Inflammatory macrophage treated with lipopolysaccharide for 4 hours (primary cell): ENCODE results near the gene FAM83G.
A peak's percentile ranks its signal among the peaks of the same experiment; 100 is the strongest.
"Not testable (repeated sequence)": the region's sequence is repeated elsewhere in the genome, so short reads cannot be mapped to it uniquely, and the experiment has no call there.

Experiments used
- DNase-seq: peaks from one replicate; pipeline ENCODE4 v3.0.0-alpha.2; 2020

The FAM83G gene

GRCh38 chr17:18950944-18951905, 53.3 kb downstream of the FAM83G start:
- DNase-seq: no peak

- no peak for DNase-seq
These were observed 54.2 kb downstream of the FAM83G start for GRCh38 chr17:18950346-18950745.

- DNase-seq: no peak
These were observed 55.0 kb downstream of the FAM83G start for GRCh38 chr17:18949566-18949965.

- no peak for DNase-seq
These were observed 56.0 kb downstream of the FAM83G start for GRCh38 chr17:18948476-18949006.

GRCh38 chr17:18947866-18948265, 56.7 kb downstream of the FAM83G start:
- no peak for DNase-seq

GRCh38 chr17:18946536-18946935, 58.0 kb downstream of the FAM83G start:
- no peak for DNase-seq

- DNase-seq: no peak
These were observed 59.9 kb downstream of the FAM83G start for GRCh38 chr17:18944646-18945045.

GRCh38 chr17:18938692-18939023, 65.9 kb downstream of the FAM83G start:
- no peak for DNase-seq

GRCh38 chr17:18937981-18938691, 66.4 kb downstream of the FAM83G start:
- no peak for DNase-seq

- DNase-seq: peak; percentile 69
These were observed 71.2 kb downstream of the FAM83G start for GRCh38 chr17:18933102-18934058.

GRCh38 chr17:18932360-18933055, 72.1 kb downstream of the FAM83G start:
- DNase-seq: no peak

GRCh38 chr17:18928628-18929125, 75.9 kb downstream of the FAM83G start:
- DNase-seq: no peak

- DNase-seq: no peak
These were observed 79.4 kb downstream of the FAM83G start for GRCh38 chr17:18925187-18925586.

- not testable (repeated sequence) for DNase-seq
These were observed 82.0 kb downstream of the FAM83G start for GRCh38 chr17:18922596-18922995.

- peak; percentile 29 for DNase-seq
These were observed 82.6 kb downstream of the FAM83G start for GRCh38 chr17:18921912-18922451.

- no peak for DNase-seq
These were observed 83.1 kb downstream of the FAM83G start for GRCh38 chr17:18921485-18921884.

GRCh38 chr17:18920911-18921441, 83.6 kb downstream of the FAM83G start:
- no peak for DNase-seq

GRCh38 chr17:18919963-18920362, 84.6 kb downstream of the FAM83G start:
- no peak for DNase-seq
